GM23338 (cell line): Measurements from ENCODE around the gene PDIK1L. TPM values are rescaled to one million over a fixed set of nuclear protein-coding genes. Genes with fewer than 3 reads are reported as not detected.
"Not testable (repeated sequence)": the region's sequence is repeated elsewhere in the genome, so short reads cannot be mapped to it uniquely, and the experiment has no call there.

Experiments
- ATAC-seq: fragments of 200-7000 bp; cut with Tn5 transposase; 3 replicates; pipeline ENCODE4 v1.9.1; 2020
- DNase-seq: peaks from one replicate; pipeline ENCODE4 v3.0.0-alpha.2; 2015; ENCODE audit warnings: low spot score
- H2AFZ ChIP-seq: fragments of 200-600 bp; sonication (generic); 2 replicates; pipeline ENCODE4 v1.8.0; 2016; ENCODE audit warnings: antibody characterized with exemption, mild to moderate bottlenecking, moderate library complexity
- H3F3A ChIP-seq: fragments of 200-600 bp; sonication (generic); replicated peaks from 2 replicates; pipeline ENCODE4 v1.8.0; 2017; ENCODE audit warnings: antibody characterized with exemption, mixed run types, low read depth
- H3K27ac ChIP-seq: fragments of 200-600 bp; sonication (generic); 2 replicates; pipeline ENCODE4 v1.6.1; 2016; ENCODE audit warnings: low read depth
- H3K27me3 ChIP-seq: fragments of 200-600 bp; sonication (generic); 2 replicates; pipeline ENCODE4 v1.8.0; 2016; ENCODE audit warnings: mild to moderate bottlenecking, mixed run types, moderate library complexity; ENCODE audit not compliant: insufficient read depth
- H3K36me3 ChIP-seq: fragments of 200-600 bp; sonication (generic); 2 replicates; pipeline ENCODE4 v1.8.0; 2016; ENCODE audit warnings: mild to moderate bottlenecking; ENCODE audit not compliant: insufficient read depth
- H3K4me1 ChIP-seq: fragments of 200-600 bp; sonication (generic); 2 replicates; pipeline ENCODE4 v1.8.0; 2016; ENCODE audit warnings: mild to moderate bottlenecking, moderate library complexity; ENCODE audit not compliant: insufficient read depth
- H3K4me2 ChIP-seq: fragments of 200-600 bp; sonication (generic); 2 replicates; pipeline ENCODE4 v1.7.1; 2017; ENCODE audit warnings: mixed run types
- H3K4me3 ChIP-seq: fragments of 200-600 bp; sonication (generic); 2 replicates; pipeline ENCODE4 v1.6.1; 2016; ENCODE audit warnings: mixed run types
- H3K79me2 ChIP-seq: fragments of 200-600 bp; sonication (generic); replicated peaks from 2 replicates; pipeline ENCODE4 v1.8.0; 2017; ENCODE audit warnings: mild to moderate bottlenecking; ENCODE audit not compliant: insufficient read depth
- H3K9me2 ChIP-seq: fragments of 200-600 bp; sonication (generic); 2 replicates; pipeline ENCODE4 v1.8.0; 2017; ENCODE audit not compliant: insufficient read depth
- H4K20me1 ChIP-seq: fragments of 200-600 bp; sonication (generic); replicated peaks from 2 replicates; pipeline ENCODE4 v1.8.0; 2017; ENCODE audit warnings: mild to moderate bottlenecking; ENCODE audit not compliant: insufficient read depth
- H3K27ac Mint-ChIP-seq: 2 replicates; pipeline ENCODE4 v1.8.0; 2020; ENCODE audit warnings: inconsistent platforms, mild to moderate bottlenecking, moderate library complexity, mixed read lengths
- H3K27me3 Mint-ChIP-seq: 3 replicates; pipeline ENCODE4 v1.8.0; 2022; ENCODE audit warnings: low read depth, mild to moderate bottlenecking, moderate library complexity, mixed read lengths, inconsistent platforms; ENCODE audit not compliant: insufficient read depth, poor library complexity
- H3K36me3 Mint-ChIP-seq: 3 replicates; pipeline ENCODE4 v1.8.0; 2021; ENCODE audit warnings: low read depth, mild to moderate bottlenecking, inconsistent platforms, moderate library complexity, mixed read lengths
- H3K4me1 Mint-ChIP-seq: 3 replicates; pipeline ENCODE4 v1.8.0; 2020; ENCODE audit warnings: mild to moderate bottlenecking, inconsistent platforms, mixed read lengths
- H3K4me3 Mint-ChIP-seq: 3 replicates; pipeline ENCODE4 v1.8.0; 2021; ENCODE audit warnings: moderate library complexity, mild to moderate bottlenecking, inconsistent platforms, mixed read lengths
- H3K9me3 Mint-ChIP-seq: 3 replicates; pipeline ENCODE4 v1.8.0; 2020; ENCODE audit warnings: moderate library complexity, mild to moderate bottlenecking, inconsistent platforms, mixed read lengths
- CREB1 ChIP-seq: fragments of 250-450 bp; sonication (Bioruptor Pico); IDR thresholded peaks from 2 replicates; pipeline ENCODE4 v1.5.0; 2020; ENCODE audit warnings: low read depth, mild to moderate bottlenecking, moderate library complexity
- CTCF ChIP-seq, 2 experiments: fragments of 200-600 bp in 1 of 2; sonication (generic) in 1 of 2; conservative IDR thresholded peaks; 2 replicates each; pipeline versions ENCODE4 v1.5.1 to v1.6.1; 2016 to 2017; ENCODE audit warnings: antibody characterized with exemption in 2 of 2, low read depth in 2 of 2, mild to moderate bottlenecking in 2 of 2, moderate library complexity in 1 of 2
- ETS1 ChIP-seq: IDR thresholded peaks from 2 replicates; pipeline ENCODE4 v1.6.1; 2016; ENCODE audit warnings: antibody characterized with exemption
- EZH2 ChIP-seq: fragments of 200-600 bp; sonication (generic); IDR thresholded peaks from one replicate; pipeline ENCODE4 v1.8.0; 2017; ENCODE audit warnings: antibody characterized with exemption, mild to moderate bottlenecking, low read depth; ENCODE audit not compliant: unreplicated experiment
- EZH2phosphoT487 ChIP-seq: fragments of 200-600 bp; sonication (generic); IDR thresholded peaks from one replicate; pipeline ENCODE4 v1.8.1; 2018; ENCODE audit warnings: antibody characterized with exemption; ENCODE audit not compliant: unreplicated experiment
- JUNB ChIP-seq: IDR thresholded peaks from one replicate; pipeline ENCODE4 v1.6.1; 2016; ENCODE audit warnings: antibody characterized with exemption; ENCODE audit not compliant: unreplicated experiment
- NANOG ChIP-seq: IDR thresholded peaks from 2 replicates; pipeline ENCODE4 v1.6.1; 2016; ENCODE audit warnings: antibody characterized with exemption, borderline replicate concordance
- POLR2AphosphoS5 ChIP-seq: IDR thresholded peaks from 2 replicates; pipeline ENCODE4 v1.6.1; 2016; ENCODE audit warnings: antibody characterized with exemption, low read depth
- REST ChIP-seq: IDR thresholded peaks from one replicate; pipeline ENCODE4 v1.6.1; 2018; ENCODE audit warnings: antibody characterized with exemption; ENCODE audit not compliant: unreplicated experiment
- ZNF462 ChIP-seq: fragments of 250-450 bp; sonication (Bioruptor Pico); IDR thresholded peaks from 2 replicates; pipeline ENCODE4 v1.5.0; 2020; ENCODE audit warnings: mild to moderate bottlenecking, moderate library complexity
- polyA plus RNA-seq: library from polyadenylated mRNA; unstranded; fragments of >200 nt; fragmentation: Nextera tagmentation; extraction: Ambion mirVana; gene quantifications from 2 replicates; pipeline ENCODE4 v1.2.1, GENCODE V29; 2016
- total RNA-seq: library from RNA; depleted of rRNA; stranded (reverse); fragments of >200 nt; shearing (Covaris generic); gene quantifications from 2 replicates; pipeline ENCODE4 v1.2.3, GENCODE V29; 2014

Gene PDIK1L
- total and polyA plus RNA-seq, 2 experiments from 2014 or later: 1.6 to 3.0 TPM

GRCh38 chr1:26092422-26092821, 19.2 kb upstream of the PDIK1L start:
- Mint-ChIP-seq H3K4me3 (no peak overlapping the region), H3K27me3 (peaks cover 11% of the 10 kb centered on the region), H3K36me3 (no peaks in the 10 kb centered on the region), H3K9me3 (no peaks in the 10 kb centered on the region), H3K27ac (no peak overlapping the region), H3K4me1 (peaks cover 28% of the 10 kb centered on the region)
- no peaks in the 10 kb centered on the region for H3K79me2 ChIP-seq
- H3K36me3 ChIP-seq: no peaks in the 10 kb centered on the region
- H3K4me2 ChIP-seq: peak overlapping the region; percentile 38
- no peaks in the 10 kb centered on the region; the same call in 1 of the 2 replicates for H3K27me3 ChIP-seq
- 0 out of 2 replicates have a peak, but pooled peaks cover 2% of the 10 kb centered on the region for H3F3A ChIP-seq
- H3K27ac ChIP-seq: no peak overlapping the region
- DNase-seq (no peak), ATAC-seq (no peak)
- no peak overlapping the region for H3K4me3 ChIP-seq
- H2AFZ ChIP-seq: peak overlapping the region; percentile 60
- H3K4me1 ChIP-seq: peaks cover 27% of the 10 kb centered on the region
- no peaks in the 10 kb centered on the region for H4K20me1 ChIP-seq
- TF ChIP-seq NANOG (no peak), CTCF (conservative IDR thresholded peaks at IDR 0.05; ENCODE audit: low read depth in 2 of 2) (no peak), EZH2phosphoT487 (no peak), POLR2AphosphoS5 (no peak), EZH2 (no peak), ETS1 (no peak), REST (no peak), JUNB (no peak), CREB1 (CRISPR knock-in tag) (no peak), ZNF462 (CRISPR knock-in tag) (no peak)
- H3K9me2 ChIP-seq: no peaks in the 10 kb centered on the region

- H3K4me3 ChIP-seq, H3K27ac ChIP-seq, H3K27me3 ChIP-seq, H3K9me3 Mint-ChIP-seq, H3K9me2 ChIP-seq, H3K36me3 Mint-ChIP-seq, DNase-seq, H3F3A ChIP-seq, H3K27ac Mint-ChIP-seq, H3K79me2 ChIP-seq, ATAC-seq, H3K4me3 Mint-ChIP-seq, H4K20me1 ChIP-seq, H3K36me3 ChIP-seq: not testable (repeated sequence)
- H3K27me3 Mint-ChIP-seq: peaks cover 11% of the 10 kb centered on the region
- Histone ChIP-seq H3K4me2 (peak overlapping the region; percentile 49; the same call in 1 of the 2 replicates), H2AFZ (peak overlapping the region; percentile 24; the same call in 1 of the 2 replicates), H3K4me1 (peaks cover 27% of the 10 kb centered on the region)
- peaks cover 28% of the 10 kb centered on the region for H3K4me1 Mint-ChIP-seq
These were observed 18.1 kb upstream of the PDIK1L start for GRCh38 chr1:26093569-26093968.
